SU-DHL-6 (cell line): ENCODE measurements around the gene RAB17.

ENCODE experiments used
- EZH2phosphoT487 ChIP-seq: fragments of 200-600 bp; sonication (generic), shearing (Covaris generic); conservative IDR thresholded peaks from 2 replicates; pipeline ENCODE4 v1.6.1; 2018; ENCODE audit warnings: mild to moderate bottlenecking, antibody characterized with exemption, low read length, moderate library complexity, mixed read lengths
- TF ChIP-seq, protein P1 (sequence below): fragments of 200-600 bp; sonication (generic); IDR thresholded peaks from one replicate; pipeline ENCODE4 v1.5.1; 2017; ENCODE audit warnings: antibody characterized with exemption, mild to moderate bottlenecking, low read length, moderate library complexity; ENCODE audit not compliant: insufficient read depth, poor library complexity, severe bottlenecking

DNA sequence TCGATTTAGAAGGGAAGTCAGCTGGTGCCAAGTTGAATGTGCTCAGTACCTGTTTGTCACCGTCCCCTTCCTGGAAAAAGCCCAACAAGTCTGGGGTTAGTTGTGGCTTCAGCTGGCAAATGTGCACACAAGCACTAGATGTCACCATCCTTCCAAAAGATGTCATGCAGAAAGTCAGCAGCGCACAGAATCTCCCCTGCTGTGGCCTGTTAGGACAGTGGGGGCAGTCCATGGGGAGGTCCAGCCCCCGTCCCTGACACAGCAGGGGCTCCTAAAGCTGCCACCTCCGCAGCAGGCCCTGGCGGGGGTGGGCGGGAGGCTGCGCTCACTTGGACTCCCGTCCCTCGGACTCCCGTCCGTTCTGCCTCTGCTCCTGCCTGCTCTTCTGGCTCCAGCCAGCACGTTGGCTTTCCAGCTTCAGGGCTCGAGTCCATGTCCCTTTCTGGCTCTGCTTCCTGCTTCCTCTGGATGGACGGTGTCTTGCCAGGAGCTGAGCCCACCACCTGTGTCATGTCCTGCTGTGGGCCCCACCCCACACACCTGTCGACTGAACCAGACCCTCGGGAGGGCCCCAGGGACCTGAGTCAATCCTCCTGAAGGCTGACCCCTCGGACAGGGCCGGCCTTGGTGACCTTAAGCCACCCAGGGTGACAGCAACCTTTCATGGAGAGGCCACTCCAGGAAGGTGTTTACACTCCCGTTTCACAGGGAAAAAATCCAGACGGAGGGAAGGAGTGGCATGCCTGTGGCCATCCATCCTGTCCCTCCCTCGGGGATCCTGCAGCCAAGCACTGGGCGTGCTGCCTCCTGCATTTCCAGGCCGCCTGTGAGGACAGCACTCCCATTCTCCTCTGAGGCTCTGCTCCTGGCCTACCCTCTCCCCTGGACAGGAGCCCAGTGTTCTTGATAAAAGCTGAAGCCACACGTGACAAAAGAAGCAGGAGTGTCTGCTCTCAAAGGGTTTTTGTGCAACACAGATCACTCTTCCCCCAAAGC is 8.5 kb downstream of the RAB17 start:
- TF ChIP-seq, protein P1, sequence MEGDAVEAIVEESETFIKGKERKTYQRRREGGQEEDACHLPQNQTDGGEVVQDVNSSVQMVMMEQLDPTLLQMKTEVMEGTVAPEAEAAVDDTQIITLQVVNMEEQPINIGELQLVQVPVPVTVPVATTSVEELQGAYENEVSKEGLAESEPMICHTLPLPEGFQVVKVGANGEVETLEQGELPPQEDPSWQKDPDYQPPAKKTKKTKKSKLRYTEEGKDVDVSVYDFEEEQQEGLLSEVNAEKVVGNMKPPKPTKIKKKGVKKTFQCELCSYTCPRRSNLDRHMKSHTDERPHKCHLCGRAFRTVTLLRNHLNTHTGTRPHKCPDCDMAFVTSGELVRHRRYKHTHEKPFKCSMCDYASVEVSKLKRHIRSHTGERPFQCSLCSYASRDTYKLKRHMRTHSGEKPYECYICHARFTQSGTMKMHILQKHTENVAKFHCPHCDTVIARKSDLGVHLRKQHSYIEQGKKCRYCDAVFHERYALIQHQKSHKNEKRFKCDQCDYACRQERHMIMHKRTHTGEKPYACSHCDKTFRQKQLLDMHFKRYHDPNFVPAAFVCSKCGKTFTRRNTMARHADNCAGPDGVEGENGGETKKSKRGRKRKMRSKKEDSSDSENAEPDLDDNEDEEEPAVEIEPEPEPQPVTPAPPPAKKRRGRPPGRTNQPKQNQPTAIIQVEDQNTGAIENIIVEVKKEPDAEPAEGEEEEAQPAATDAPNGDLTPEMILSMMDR, result no peak
- no peak for TF ChIP-seq EZH2phosphoT487
